ENCODE measurements around the gene RTEL1.
"Not testable (repeated sequence)": the region's sequence is repeated elsewhere in the genome, so short reads cannot be mapped to it uniquely, and the experiment has no call there.

RTEL1 gene

GRCh38 chr20:63714858-63715257 lies 56.7 kb downstream of the RTEL1 start:
- Histone ChIP-seq H4K20me1 (ENCODE audit: control insufficient read depth, insufficient read depth, low read depth, low read length) (no peaks in the 10 kb centered on the region), H3F3A (ENCODE audit: control insufficient read depth, insufficient read depth) (no peaks in the 10 kb centered on the region), H3K9me2 (replicated peaks; ENCODE audit: control insufficient read depth, low read length) (no peaks in the 10 kb centered on the region), H3K4me1 (ENCODE audit: control insufficient read depth, low read length) (no peaks in the 10 kb centered on the region), H3K4me2 (ENCODE audit: low read length) (no peak overlapping the region), H3K9me3 (ENCODE audit: control insufficient read depth, insufficient read depth, low read length) (peaks cover 7% of the 10 kb centered on the region; the same call in 1 of the 2 replicates), H3K27me3 (ENCODE audit: control insufficient read depth, low read length) (no peaks in the 10 kb centered on the region), H3K4me3 (ENCODE audit: low read length) (no peak overlapping the region), H3K36me3 (ENCODE audit: control insufficient read depth, low read length) (peaks cover 69% of the 10 kb centered on the region), H3K79me2 (ENCODE audit: control insufficient read depth, low read length) (peaks cover 87% of the 10 kb centered on the region), H3K27ac (ENCODE audit: low read depth, low read length) (no peak overlapping the region)
- TF ChIP-seq EZH2phosphoT487 (IDR thresholded peaks at IDR 0.05; ENCODE audit: borderline replicate concordance, low read length) (no peak), CTCF (IDR thresholded peaks at IDR 0.05; ENCODE audit: low read depth, low read length, poor library complexity, severe bottlenecking) (no peak)

- no peak overlapping the region for H3K4me3 ChIP-seq (ENCODE audit: low read length)
- TF ChIP-seq EZH2phosphoT487 (IDR thresholded peaks at IDR 0.05; ENCODE audit: borderline replicate concordance, low read length) (no peak), CTCF (IDR thresholded peaks at IDR 0.05; ENCODE audit: low read depth, low read length, poor library complexity, severe bottlenecking) (no peak)
These were observed 60.9 kb downstream of the RTEL1 start for GRCh38 chr20:63718996-63719395.

GRCh38 chr20:63722967-63723622 lies 65.0 kb downstream of the RTEL1 start:
- H3K27me3 ChIP-seq (ENCODE audit: control insufficient read depth, low read length); H3F3A ChIP-seq (ENCODE audit: control insufficient read depth, insufficient read depth); H3K27ac ChIP-seq (ENCODE audit: low read depth, low read length); H3K9me3 ChIP-seq (ENCODE audit: control insufficient read depth, insufficient read depth, low read length); H3K4me3 ChIP-seq (ENCODE audit: low read length); H4K20me1 ChIP-seq (ENCODE audit: control insufficient read depth, insufficient read depth, low read depth, low read length); H3K4me2 ChIP-seq (ENCODE audit: low read length); H3K9me2 ChIP-seq (replicated peaks; ENCODE audit: control insufficient read depth, low read length): not testable (repeated sequence)
- Histone ChIP-seq H3K79me2 (ENCODE audit: control insufficient read depth, low read length) (peaks cover 50% of the 10 kb centered on the region), H3K36me3 (ENCODE audit: control insufficient read depth, low read length) (peaks cover 52% of the 10 kb centered on the region), H3K4me1 (ENCODE audit: control insufficient read depth, low read length) (peaks cover 18% of the 10 kb centered on the region)

More at GRCh38 chr20:63718996-63719395, 60.9 kb downstream of the RTEL1 start:
- no peaks in the 10 kb centered on the region for H3F3A ChIP-seq (ENCODE audit: control insufficient read depth, insufficient read depth)
- H3K4me1 ChIP-seq (ENCODE audit: control insufficient read depth, low read length): no peaks in the 10 kb centered on the region
- no peak overlapping the region for H3K27ac ChIP-seq (ENCODE audit: low read depth, low read length)
- H3K9me2 ChIP-seq (replicated peaks; ENCODE audit: control insufficient read depth, low read length): no peaks in the 10 kb centered on the region
- H3K27me3 ChIP-seq (ENCODE audit: control insufficient read depth, low read length): no peaks in the 10 kb centered on the region
- peaks cover 54% of the 10 kb centered on the region for H3K36me3 ChIP-seq (ENCODE audit: control insufficient read depth, low read length)
- no peaks in the 10 kb centered on the region for H4K20me1 ChIP-seq (ENCODE audit: control insufficient read depth, insufficient read depth, low read depth, low read length)
- H3K79me2 ChIP-seq (ENCODE audit: control insufficient read depth, low read length): peaks cover 66% of the 10 kb centered on the region
- no peak overlapping the region for H3K4me2 ChIP-seq (ENCODE audit: low read length)
- H3K9me3 ChIP-seq (ENCODE audit: control insufficient read depth, insufficient read depth, low read length): no peaks in the 10 kb centered on the region; the same call in 1 of the 2 replicates

GRCh38 chr20:63730189-63730733 lies 72.1 kb downstream of the RTEL1 start:
- Histone ChIP-seq H3K4me1 (ENCODE audit: control insufficient read depth, low read length) (peaks cover 45% of the 10 kb centered on the region), H3K4me2 (ENCODE audit: low read length) (peak overlapping the region; percentile 28), H3K36me3 (ENCODE audit: control insufficient read depth, low read length) (peaks cover 66% of the 10 kb centered on the region), H3K79me2 (ENCODE audit: control insufficient read depth, low read length) (peaks cover 45% of the 10 kb centered on the region), H3F3A (ENCODE audit: control insufficient read depth, insufficient read depth) (peaks cover 17% of the 10 kb centered on the region), H3K27ac (ENCODE audit: low read depth, low read length) (peak overlapping the region; percentile 17; the same call in 1 of the 2 replicates)
- not testable (repeated sequence) for H4K20me1 ChIP-seq (ENCODE audit: control insufficient read depth, insufficient read depth, low read depth, low read length); H3K9me2 ChIP-seq (replicated peaks; ENCODE audit: control insufficient read depth, low read length); H3K9me3 ChIP-seq (ENCODE audit: control insufficient read depth, insufficient read depth, low read length); H3K27me3 ChIP-seq (ENCODE audit: control insufficient read depth, low read length); H3K4me3 ChIP-seq (ENCODE audit: low read length)

Measured in DOHH2 (cell line).